Subcutaneous adipose tissue (tissue), 4 donors: ENCODE data around the gene SPRYD3. TPM values are rescaled to one million over a fixed set of nuclear protein-coding genes. Genes with fewer than 3 reads are reported as not detected.

Experiments
- total RNA-seq, 4 donors: library from RNA; depleted of rRNA; stranded (reverse); fragments of >200 nt; gene quantifications; one replicate each; pipeline ENCODE4 v1.1.0, GENCODE V29; 2016
- TF ChIP-seq, protein P1 (sequence below): fragments of 450-650 bp; IDR thresholded peaks from one replicate; pipeline ENCODE4 v1.5.1; 2016; ENCODE audit warnings: low read depth, mild to moderate bottlenecking, control low read depth, antibody characterized with exemption, moderate library complexity

SPRYD3 gene
- total RNA-seq, 4 donors from 2014 or later: 20.4 to 41.8 (median 24.6) TPM

DNA sequence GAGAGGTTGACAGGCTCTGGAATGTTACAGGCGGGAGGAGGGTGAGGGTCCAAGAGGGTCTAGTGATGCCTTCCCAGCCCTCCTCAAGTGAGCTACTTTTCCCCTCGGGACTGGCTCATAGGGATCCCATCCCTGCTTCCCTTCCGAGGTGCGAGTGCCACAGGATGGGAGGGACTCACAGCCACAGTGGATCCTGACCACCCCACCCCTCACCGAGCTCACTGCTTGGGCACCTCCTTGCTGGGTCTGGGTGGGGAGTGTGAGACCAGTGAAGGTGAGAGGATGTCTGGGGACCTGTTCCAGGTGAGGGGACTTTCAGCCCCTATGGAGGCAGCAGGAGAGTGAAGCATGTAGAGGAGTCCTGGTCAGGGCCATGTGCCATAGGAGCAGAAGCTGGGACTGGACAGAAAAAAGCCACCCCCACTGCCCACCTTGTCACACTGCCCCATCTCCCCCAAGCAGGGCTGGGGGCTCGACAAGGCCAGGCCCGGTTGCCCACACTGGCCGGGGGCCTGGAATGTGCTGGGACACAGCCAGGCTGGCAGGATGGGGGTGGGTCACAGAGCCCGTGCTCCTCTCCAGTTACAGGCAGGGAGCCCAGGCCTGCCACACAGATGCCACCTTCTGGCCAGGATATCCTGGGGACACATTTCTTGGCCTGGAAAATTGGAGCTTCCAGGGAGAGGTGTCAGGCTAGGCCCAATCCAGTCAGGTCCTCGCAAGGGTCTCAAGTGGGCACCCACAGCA is 31.0 kb downstream of the SPRYD3 start:
- TF ChIP-seq, protein P1, sequence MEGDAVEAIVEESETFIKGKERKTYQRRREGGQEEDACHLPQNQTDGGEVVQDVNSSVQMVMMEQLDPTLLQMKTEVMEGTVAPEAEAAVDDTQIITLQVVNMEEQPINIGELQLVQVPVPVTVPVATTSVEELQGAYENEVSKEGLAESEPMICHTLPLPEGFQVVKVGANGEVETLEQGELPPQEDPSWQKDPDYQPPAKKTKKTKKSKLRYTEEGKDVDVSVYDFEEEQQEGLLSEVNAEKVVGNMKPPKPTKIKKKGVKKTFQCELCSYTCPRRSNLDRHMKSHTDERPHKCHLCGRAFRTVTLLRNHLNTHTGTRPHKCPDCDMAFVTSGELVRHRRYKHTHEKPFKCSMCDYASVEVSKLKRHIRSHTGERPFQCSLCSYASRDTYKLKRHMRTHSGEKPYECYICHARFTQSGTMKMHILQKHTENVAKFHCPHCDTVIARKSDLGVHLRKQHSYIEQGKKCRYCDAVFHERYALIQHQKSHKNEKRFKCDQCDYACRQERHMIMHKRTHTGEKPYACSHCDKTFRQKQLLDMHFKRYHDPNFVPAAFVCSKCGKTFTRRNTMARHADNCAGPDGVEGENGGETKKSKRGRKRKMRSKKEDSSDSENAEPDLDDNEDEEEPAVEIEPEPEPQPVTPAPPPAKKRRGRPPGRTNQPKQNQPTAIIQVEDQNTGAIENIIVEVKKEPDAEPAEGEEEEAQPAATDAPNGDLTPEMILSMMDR: no peak

DNA sequence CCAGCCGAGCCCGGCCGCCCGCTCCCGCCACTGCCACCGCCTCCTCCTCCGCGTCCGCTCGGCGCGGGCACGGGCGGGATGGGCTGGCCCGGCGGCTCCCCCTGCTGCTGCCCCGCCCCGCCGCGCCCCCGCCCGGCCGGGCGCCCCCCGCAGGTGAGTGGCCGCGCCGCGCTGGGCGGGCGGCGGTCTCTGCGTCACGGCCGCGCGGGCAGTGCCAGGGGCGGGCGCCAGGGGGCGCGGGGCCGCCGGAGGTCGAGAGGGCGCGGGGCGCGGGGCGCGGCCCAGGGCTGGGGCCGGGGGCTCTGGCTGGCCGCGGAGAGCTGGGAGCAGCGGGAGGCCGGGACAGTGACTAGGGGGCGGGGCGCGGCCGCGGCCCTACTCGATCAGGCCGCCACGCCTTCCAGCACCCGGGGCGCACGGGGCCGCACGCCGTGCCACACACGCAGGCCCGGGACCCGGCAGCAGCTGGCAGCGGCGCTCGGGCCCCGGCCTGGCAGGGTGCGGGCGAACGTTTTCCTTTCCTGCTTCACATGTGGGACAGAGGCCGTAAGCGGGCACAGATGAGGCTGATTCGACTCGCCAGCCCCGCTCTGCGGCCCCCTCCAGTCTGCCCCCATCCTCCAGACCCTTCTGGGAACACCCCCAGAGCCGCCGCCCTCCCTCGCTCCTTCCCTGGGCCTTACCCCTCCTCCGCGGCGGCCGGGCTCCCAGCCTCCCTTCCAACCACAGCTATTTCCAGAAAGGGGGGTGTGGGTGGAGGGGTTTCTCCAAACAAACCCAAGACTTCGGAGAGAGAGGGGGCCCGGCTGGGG is 31.8 kb downstream of the SPRYD3 start:
- TF ChIP-seq, protein P1: no peak

DNA sequence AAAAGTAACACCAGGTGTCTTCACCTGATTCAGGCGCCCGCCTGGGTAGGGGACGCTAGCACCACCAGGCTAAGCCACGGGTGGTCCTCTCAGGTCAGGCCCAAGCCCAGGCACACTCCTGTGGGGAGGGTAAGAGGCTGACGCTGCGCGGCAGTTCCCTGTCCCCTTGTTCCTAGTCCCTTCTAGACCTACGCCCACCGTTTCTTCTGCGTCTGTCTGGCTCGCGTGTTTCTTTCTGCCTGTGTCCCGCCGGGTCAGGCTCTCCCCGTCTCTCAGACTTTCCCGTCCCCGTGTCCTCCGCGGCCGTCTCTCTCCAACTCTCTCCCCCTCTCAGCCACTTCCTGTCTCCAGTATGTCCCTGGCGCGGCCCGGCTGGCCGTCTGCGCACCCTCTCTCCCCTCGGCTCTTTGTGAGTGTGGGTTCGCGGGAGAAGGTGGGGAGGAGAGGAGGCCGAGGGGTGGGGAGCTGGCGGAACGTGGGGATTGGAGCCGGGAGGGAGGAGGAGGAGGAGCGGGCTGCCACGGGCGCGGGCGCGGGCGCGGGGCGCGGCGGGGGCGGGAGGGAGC is 32.5 kb downstream of the SPRYD3 start:
- TF ChIP-seq, protein P1: no peak

DNA sequence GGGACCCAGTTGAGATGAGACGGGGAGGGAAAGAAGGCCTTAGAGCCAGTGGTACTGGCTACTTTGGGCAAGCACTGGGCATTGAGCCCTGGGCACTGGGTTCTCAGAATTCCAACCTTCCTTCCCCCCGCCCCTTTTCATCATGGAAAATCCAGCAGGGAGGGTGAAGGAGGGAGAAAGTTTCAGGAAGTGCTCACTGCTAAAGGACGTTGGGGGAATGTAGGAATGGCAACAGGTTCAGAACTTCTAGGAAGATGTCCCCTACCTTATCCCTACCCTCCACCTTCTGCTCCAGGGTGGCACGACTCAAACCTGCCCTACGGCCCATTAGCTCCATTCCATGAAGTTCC is 33.5 kb downstream of the SPRYD3 start:
- TF ChIP-seq, protein P1: no peak

DNA sequence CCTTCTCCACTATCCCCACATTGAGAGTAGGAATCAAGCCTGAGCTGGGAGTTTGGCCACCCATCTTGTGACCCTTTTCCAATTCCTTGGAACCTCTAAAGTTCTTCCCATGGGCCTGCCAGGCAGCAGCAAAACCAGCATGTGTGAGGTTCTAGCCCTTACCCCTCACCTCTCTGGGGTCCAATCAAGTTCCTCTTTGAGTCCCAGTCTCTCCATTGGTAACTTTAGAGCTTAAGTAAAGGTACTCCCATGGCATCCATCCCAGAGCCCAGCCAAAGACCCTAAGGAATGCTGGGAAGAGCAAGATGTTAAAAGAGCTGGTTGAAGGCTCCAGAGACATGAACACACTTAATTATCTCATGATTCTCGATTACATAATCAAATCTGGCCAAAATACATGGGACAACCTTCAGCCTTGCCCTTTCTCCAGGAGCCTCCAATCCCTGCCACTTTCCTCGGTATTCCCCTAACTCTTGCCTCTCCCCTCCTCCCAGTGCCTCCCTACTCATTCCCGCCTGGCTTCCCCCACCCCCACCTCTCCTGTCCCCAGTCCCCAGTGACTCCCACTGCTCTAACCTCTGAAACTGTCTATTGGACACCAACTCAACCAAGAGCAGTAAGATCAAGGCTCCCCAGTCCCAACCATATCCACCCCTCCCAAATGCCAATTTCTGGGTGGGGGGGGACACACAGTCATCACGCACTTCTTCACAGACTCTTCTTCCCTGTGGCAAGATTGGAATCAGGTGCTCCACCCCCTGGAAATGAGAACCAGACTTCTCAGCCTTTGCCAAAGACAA is 34.1 kb downstream of the SPRYD3 start:
- TF ChIP-seq, protein P1: no peak

DNA sequence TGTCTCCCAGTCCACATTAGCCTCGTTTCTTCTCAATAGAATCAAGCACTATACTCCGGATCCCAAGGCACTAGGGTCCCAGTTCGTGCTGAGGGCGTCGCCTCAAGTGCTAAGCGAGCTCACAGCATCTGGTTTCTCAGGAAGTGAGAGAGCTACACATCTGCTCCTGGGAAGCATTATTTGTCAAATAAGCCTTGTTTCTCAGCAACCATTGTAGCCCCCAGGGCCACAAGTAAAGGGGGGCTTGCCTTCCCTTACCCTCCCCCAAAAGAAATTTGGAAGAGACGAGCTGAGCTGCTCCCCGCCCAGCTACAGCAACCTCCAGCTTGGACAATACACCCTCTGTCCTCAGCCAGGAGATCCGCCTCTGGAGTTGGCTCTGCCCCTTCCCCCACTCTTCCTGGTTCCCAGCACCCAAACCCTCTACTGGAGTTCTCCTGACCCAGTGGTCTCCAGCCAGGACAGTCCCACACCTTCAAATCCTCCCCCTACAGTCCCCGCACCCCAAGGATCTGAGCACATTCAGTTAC is 35.1 kb downstream of the SPRYD3 start:
- TF ChIP-seq, protein P1: no peak
